GM19438 (cell line): Measurements from ENCODE around the gene KIAA1191.

Source experiments
- ATAC-seq: cut with Tn5 transposase; IDR thresholded peaks from one replicate; pipeline ENCODE4 v1.9.1; 2021; ENCODE audit warnings: low read depth; ENCODE audit not compliant: unreplicated experiment

Gene KIAA1191

DNA sequence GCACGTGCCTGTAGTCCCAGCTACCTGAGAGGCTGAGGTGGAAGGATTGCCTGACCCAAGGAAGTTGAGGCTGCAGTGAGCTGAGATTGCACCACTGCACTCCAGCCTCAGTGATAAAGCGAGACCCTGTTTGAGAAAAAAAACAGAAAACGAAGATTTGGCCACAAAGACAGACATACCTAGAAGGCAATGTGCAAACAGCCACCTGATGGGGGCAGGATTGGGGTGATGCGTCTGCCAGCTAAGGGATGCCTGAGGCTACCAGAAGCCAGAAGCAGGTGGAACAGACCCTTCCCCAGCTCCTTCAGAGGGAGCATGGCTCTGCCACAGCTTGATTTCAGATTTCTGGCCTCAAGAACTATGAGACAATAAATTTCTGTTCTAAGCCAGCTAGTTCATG is 29.9 kb upstream of the KIAA1191 start:
- no peak for ATAC-seq

DNA sequence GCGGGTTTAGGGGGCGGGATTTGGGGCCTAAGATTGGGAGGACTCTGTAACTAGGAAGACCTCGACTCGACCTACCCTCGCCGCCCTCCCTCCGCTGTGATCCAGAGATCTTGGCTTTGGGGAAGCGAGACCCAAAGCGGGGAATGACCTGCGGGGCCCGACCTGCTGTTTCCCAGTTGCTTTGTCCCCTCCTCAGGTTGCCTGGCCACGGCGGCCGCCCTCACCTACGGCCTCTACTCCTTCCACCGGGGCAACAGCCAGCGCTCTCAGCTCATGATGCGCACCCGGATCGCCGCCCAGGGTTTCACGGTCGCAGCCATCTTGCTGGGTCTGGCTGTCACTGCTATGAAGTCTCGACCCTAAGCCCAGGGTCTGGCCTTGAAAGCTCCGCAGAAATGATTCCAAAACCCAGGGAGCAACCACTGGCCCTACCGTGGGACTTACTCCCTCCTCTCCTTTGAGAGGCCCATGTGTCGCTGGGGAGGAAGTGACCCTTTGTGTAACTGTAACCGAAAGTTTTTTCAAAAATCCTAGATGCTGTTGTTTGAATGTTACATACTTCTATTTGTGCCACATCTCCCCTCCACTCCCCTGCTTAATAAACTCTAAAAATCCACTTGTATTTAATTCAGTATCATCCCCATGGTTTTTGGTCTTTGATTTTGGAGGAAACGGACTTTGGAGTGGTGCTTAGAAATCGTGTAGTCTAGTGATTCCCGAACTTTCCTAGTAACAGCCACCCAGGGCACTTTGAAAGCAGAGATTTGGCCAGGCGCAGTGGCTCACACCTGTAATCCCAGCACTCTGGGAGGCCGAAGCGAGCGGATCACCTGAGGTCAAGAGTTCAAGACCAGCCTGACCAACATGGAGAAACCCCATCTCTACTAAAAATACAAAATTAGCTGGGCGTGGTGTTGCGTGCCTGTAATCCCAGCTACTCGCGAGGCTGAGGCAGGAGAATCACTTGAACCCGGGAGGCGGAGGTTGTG is 27.9 kb upstream of the KIAA1191 start:
- peak; percentile 26 for ATAC-seq

DNA sequence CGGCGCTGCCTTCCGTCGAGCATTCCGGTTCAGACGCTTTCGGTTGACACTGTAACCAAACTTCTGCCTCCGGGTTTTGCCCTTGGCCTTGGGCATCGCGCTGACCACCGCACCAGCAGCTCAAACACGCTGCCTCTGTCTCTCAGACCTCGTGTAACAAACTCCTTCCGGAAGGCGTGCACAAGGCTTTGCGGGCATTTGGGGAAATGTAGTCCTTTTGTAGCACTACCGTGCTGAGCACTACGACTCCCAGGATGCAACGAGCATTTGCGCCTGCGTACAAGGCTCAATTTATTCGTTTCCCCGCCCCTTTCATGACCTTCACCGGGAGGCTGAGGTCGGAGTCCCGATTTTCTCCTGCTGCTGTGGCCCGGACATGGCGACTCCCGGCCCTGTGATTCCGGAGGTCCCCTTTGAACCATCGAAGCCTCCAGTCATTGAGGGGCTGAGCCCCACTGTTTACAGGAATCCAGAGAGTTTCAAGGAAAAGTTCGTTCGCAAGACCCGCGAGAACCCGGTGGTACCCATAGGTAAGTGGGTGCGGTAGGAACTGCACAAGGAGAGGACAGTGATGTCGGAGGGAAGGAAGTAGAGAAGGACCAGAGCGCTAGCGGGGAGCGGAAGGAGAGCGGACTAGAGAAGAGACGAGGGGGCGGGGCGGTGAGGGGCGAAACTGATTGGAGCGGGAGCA is 27.0 kb upstream of the KIAA1191 start, which contains the start of the genes HIGD2A and NOP16:
Gene HIGD2A, plus strand, starts transcription at position 308 of the 691 bp plus-strand sequence. Its CDS starts 69 bp downstream, at position 377.
Gene NOP16, minus strand, starts transcription at position 155 of the 691 bp plus-strand sequence. Its CDS starts 59 bp downstream, at position 96.
- peak; percentile 93 for ATAC-seq

DNA sequence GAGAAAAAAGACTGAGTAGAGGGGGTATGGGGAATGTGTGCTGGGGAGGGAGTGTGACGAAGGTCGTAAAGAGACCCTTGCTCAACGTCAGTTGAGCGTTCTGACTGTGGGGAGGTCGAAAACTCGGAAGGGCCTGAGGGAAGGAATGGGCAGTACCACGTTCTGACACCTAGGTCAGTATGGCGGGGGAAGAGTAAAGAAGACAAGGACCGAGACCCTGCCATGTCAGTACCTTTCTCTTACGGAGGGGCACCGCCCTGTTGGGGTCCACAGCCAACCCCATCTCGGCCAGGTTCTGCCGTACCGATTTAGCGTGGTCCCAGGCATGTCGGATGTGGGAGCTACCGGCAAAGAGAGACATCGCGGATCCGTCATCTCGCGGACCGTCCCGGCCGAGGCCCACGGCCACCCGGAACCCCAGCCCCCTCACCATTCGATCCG is 26.5 kb upstream of the KIAA1191 start:
- no peak for ATAC-seq

DNA sequence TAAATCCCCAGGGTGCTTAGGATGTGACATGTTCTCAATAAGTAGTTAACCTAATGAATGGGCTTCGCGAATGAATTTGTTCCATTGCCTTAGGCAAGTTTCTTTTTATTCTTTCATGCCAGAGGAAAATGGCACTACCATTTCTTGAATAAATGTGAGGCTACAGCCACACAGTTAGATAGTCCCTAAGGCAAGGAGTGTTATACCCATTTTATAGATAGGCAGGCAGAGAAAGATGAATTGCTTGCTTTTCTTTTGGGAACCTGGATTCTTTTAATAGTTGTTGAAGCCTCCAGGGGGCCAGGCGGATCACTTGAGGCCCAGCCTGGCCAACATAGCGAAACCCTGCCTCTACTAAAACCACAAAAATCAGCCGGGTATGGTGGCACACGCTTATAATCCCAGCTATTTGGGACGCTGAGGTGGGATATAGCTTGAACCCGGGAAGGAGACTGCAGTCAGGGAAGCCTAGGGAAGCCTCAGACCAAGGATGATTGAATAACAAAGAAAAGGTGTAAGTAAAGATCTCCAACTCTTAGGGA is 25.9 kb upstream of the KIAA1191 start:
- ATAC-seq = no peak

DNA sequence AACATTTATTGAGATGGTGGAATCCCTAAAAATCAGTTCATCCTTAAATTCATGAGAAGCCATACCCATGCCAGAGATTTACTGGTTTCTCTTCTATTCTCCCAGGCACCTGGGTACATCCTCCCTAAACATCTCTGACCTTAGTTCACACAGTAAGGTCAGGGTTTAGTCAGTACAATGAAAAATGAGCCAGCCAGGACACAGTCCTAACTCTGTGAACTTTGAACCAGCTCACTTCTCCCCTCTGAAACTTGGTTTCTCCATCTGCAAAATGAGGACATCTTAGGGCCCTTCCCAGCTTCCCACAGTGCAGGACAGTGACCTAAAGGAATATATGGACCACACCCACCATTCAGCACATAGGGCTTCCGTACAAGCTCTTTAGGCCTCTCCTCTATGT is 24.9 kb upstream of the KIAA1191 start:
- ATAC-seq = no peak

DNA sequence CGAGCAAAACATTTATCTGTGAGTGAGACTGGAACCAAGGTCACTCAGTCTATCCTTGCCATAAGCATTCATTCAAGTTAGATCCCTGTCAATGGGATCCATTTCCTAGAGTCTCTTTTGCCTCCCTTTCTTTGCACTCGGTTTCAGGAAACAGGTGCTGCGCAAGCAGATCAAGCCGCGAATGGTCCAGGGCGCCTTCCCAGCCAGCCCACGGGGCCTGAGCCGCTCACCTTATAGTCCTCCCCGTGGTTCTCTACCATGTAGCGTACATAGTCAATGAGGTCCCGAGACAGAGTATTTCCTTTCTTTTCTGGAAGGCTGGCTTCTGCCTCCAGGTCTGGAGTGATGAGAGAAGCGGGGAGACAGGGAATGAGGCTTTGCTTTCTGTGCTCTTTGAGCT is 23.4 kb upstream of the KIAA1191 start:
- ATAC-seq = no peak

DNA sequence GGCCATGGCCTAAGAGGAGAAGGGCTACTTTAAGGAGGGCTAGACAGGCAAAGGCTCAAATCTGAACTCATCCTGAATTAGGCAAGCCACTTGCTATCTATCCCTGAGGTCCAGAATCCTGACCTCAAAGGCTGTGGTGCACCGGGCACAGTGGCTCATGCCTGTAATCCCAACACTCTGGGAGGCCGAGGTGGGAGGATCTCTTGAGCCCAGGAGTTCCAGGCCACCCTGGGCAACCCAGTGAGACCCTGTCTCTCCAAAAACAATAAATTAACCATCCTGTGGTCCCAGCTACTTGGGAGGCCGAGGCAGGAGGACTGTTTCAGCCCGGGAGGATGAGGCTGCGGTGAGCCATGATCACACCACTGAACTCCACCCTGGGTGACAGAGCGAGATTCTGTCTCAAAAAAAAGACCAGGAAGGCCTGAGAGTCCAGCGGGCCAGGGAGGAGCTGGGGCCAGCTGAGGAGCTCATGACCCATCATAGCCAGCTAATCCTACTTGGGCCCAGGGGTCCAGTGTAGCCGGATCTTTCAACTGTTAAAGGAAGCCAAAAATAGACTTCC is 22.9 kb upstream of the KIAA1191 start:
- no peak for ATAC-seq

DNA sequence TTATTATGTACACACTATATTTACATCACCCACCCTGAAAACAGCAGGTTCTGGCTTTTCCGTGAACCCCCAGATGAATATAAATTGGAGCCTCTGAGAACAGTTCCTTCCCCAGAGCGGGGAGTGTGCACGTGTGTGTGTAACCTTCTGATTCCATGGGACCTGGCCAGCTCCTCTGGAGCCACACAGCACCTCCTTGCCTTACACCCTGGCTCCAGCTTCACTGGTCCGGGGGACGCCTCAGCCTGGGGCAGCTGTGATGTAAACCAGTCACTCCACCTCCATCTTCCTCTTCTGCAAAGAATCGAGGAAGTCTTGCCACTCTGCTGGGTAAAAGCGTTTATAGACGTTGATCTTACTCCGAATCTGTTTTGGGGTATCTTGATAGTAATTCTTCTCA is 22.4 kb upstream of the KIAA1191 start:
- ATAC-seq = no peak

DNA sequence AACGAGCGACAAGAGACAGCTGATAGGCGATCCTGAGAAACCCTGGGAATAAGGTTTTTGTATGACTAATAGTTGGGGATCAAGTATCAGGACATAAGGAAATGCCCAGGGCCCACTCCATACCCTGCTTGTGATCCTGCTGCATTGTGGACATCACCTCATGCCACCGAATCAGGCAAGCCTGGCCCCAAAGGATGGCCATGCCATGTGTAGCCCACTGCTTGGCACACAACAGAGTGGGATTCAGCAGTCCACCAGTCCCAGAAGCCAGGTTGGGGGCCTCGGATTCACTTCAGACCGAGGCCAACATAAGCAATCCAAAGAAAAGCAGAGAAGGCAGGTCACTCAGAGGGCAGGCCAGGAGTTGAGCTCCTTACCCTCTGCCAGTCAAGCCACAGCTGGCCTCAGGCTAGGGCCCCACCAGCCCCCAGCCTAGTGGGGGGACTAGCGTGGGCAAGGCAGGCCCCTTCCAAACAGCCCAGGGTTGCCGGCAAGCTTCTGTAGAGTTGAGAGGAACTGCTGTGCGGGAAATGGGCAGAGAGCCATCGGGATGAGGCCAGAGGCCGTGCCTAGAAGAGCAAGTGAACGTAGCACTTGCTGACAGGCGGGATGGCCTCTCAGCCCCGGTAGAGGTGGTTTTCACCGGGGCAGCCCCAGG is 21.8 kb upstream of the KIAA1191 start:
- no peak for ATAC-seq

DNA sequence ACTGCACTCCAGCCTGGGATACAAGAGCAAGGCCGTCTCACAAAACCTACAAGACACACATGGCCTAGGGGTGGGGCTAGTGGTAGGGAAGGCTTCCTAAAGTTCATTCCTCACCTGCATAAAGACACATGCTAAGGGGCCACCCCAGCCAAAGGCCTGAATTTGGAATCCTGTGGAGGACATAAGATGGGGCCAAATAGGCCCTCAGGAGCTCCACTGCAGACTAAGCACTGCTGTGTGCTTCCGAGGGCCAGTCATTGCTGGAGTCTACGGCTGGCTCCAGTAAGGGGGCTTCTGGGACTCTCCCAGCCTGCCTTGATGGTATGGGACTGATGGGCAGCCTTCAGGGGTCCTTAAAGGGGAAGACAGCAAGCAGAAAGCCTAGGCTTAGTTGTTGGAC is 21.2 kb upstream of the KIAA1191 start:
- ATAC-seq = no peak

DNA sequence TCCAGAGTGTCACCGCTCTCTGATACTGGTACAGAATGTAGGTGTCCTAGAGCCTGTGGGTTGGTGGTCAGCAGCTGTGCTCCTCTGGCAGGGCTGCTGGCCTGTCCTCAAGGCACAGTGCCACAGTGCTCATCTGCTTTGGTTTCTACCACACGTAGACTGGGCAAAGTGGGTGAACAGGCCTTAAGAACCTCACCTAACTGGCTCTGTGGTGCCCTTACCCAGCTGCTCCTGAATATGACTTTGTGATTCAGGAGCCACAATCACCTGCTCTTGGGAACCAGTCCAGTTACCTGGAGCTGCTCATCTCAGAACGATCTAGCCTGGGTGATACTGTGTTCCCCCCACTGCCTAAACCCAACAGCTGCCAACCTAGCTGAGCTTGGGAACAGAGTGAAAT is 20.4 kb upstream of the KIAA1191 start:
- no peak for ATAC-seq

DNA sequence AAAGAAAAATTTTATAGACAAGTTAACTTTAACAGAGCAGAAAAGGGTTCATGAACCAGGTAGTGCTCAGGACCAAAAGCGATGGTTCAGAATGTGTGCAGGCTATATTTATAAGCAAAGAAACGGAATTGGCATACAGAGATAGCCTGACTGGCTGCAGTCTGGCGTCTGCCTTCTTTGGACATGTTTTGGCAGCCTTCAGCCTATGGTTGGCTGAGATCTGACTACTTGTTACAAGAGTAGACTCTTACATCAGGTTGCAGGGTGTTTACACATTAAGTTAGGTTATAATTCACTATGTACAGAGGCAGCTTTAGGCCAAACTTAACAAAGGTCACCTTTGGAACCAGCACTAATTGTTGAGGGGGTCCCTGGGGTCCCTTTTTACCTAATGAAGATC is 19.9 kb upstream of the KIAA1191 start:
- no peak for ATAC-seq

DNA sequence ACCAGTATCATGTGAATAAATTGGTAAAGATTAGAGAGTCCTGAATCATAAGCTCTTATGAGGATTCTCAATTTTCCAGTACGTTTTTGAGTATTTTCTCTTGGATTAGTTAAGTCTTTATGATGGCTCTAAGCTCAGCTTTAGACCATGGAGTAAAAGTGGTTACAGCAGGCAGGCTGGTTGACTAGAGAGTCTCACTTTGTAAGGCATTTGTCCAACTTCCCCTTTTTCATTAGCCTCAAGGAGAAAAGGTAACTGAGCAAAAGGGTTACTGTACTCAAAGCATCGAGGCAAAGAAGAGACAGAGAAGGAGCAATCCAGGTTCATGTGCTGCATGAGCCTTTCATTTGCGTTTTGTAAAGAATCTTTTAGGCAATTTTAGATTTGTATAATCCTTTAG is 18.3 kb upstream of the KIAA1191 start:
- no peak for ATAC-seq

DNA sequence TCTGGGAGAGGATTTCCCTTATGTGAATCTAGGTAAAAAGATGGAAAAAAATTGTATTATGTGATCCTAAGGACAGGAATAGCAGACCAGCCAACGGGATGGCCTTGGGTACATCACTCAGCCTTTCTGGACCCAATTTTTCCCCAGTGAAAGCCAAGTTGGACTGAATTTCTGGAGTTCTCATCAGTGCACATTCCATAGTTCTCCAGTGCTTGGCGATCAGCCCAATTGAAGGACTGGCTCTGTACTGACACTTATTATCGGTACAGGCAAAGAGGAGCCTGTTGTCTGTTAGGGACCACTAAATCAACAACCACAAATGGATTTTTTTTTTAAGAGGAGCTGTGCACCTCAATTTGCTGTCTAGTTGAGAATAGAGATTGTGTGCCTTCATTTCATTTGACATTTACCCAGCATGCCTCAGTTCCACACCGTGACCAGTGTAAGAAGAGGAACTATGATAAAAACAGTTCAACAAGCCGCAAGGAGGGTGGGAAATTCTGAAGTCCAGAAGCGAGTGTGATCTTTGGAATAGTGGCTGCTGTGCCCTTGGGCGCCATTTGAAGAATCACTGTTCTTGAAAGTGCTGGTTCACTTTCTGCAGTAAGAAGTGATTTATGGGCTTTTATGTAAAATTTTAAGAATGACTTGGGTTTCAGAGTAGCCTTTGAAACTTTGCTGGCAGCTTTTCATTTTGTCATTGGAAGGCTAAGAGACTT is 11.7 kb upstream of the KIAA1191 start:
- no peak for ATAC-seq

DNA sequence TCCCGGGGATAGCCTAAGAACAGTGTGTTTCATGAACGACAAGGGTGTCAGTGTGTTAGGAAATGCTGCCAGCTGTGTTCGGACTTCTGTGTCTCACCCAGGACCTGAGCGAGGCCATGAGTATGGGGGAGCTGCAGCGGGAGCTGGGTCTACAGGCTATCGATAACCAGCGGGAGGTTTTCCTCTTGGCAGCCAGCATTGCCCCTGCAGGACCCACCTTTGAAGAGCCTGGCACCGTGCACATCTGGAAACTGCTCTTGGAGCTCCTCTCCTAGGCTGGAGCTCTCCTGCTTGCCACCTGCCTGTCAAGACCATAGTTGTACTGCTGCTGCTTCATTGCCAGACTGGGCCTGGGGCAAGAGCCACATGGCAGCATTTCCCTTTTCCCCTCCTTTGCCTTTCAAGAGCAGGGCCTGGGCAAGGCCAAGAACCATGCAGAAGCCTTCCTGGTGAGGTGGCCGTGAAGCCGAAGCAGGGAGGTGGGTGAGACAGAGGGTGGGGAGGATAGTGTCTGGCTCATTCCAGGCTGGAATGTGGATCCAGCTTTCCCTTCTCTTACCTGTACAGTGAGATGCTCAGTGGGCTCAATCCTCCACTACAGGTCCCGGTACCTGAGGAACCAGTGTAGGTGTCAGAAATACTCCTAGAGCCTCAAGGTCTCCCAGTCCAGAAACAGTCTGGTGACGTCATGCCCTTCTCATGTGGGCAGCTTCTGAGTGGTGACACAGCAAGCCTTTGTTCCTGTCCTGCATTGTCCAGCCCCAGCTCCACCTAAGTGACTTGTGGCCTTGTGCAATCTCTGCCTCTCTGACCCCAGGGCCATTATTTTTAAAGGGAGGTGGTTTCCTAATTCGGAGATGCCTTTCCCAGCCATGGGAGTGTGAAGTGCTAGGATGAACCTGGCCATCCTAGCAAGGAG is 10.3 kb upstream of the KIAA1191 start:
- ATAC-seq = no peak

DNA sequence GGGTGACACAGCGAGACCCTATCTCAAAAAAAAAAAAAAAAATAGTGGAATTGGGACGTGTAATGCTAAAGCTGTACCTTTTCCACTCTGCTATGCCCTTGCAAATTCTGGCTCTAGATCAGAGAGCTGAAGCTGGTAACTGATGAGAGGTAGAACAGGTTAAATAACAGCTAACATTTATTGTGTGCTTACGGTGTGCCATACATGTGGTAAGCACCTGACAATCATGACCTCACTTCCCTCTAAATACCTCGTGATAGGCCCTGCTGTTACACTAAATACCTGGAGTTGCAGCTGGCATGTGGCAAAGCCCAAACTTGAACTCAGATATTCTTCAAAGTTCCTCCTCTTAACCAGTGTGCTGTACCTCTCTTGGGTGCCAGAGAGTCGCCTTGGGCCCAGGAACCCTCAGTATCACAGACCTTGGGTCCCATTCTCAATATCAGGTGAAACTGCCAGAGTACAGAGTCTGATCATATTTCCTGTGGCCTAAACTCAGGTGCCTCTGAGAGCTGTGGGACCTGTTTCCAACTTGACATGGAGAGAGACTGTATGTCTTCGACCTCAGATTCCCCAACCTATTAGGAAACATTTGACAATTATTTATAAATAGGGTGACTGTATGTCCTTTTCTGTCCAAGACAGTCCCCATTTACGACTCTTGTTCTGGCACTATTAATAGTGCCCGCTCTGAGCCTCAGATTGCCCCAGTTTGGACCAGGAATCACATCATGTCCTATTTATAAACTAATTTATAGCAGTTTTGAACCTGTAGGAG is 8.6 kb upstream of the KIAA1191 start:
- no peak for ATAC-seq

DNA sequence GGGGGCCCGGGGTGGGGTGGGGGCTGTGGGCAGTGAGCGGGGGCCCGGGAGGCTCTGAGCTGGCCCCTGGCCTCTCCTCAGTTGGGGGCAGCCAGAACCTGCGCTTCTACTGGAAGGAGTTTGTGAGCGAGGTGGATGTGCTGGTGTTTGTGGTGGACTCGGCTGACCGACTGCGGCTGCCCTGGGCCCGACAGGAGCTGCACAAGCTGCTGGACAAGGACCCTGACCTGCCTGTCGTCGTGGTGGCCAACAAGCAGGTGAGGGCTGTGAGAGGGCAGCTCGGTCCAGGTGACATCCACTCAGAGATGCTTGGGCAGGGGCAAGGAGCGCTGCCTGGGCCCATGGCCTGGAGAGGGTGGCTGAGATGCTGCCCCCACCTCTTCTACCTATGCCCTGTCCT is 7.2 kb upstream of the KIAA1191 start:
- ATAC-seq = no peak
